ENCODE data around the gene TCF25. TPM values are rescaled to one million over a fixed set of nuclear protein-coding genes. Genes with fewer than 3 reads are reported as not detected.
A peak's percentile ranks its signal among the peaks of the same experiment; 100 is the strongest.

TCF25 gene
- total RNA-seq, 5 donors from 2014 or later (not counting 1 experiment from before 2014, with no cell fraction given) = 289 to 400 (median 322) TPM

DNA sequence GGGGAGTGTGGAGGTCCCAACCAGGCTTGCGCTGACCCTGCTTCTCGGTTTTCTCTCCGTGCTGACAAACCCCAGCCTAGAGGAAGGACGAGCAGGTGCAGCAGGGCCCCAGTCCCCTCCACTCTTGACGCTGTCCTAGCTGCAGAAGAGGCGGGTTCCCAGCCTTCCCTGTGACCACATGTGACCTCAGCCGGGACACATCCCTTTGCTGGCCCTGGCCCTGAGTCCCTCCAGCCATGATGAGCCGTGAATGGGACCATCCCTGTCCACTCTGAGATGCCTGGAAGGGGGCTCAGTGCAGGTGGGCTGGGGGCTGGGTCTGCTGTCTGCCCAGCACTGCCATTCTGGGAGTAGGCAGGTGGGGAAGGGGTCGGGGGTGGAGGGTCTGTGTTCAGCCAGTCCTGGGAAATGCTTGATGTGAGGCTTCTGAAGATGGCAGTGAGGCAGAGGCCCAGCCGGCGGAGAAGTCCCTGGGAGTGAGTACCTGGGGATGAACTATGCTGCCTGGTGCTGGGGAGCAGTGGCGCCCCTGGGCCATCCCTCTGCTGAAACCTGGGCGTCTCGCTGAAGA is 47.8 kb downstream of the TCF25 start:
- H3K36me3 ChIP-seq (ENCODE audit: control insufficient read depth in 2 of 2, extremely low read depth in 1 of 2, insufficient read depth in 1 of 2, low read length in 1 of 2) = no peaks in the 10 kb centered on the region
- ATAC-seq (replicated peaks in 1 of 4) (no peak), DNase-seq (peak in 1 of 35 experiments; percentile 14)
- H3K27me3 ChIP-seq (replicated peaks in 1 of 2; ENCODE audit: control insufficient read depth in 2 of 2, extremely low read depth in 1 of 2, insufficient read depth in 2 of 2, low read length in 1 of 2) = peaks cover 0 to 88% of the 10 kb centered on the region in 2 experiments
- no peak overlapping the region for H3K27ac Mint-ChIP-seq
- H3K36me3 Mint-ChIP-seq = no peaks in the 10 kb centered on the region
- peaks cover 0 to 32% of the 10 kb centered on the region in 2 donors for H3K27me3 Mint-ChIP-seq
- no peak overlapping the region for H3K4me3 ChIP-seq (ENCODE audit: control insufficient read depth in 1 of 2, extremely low read depth in 1 of 2, low read length in 1 of 2)
- H3K4me1 Mint-ChIP-seq = peaks cover 32 to 67% (median 49%) of the 10 kb centered on the region in 3 donors
- peaks cover 5 to 93% of the 10 kb centered on the region in 2 experiments for H3K4me1 ChIP-seq (ENCODE audit: control insufficient read depth in 1 of 2, extremely low read depth in 1 of 2, insufficient read depth in 2 of 2, low read length in 2 of 2)
- ChIA-PET POLR2A (no interaction called here), CTCF (no interaction called here)
- H3K27ac ChIP-seq (ENCODE audit: low read length) = no peak overlapping the region
- no peaks in the 10 kb centered on the region for H3K9me3 ChIP-seq
- no peak overlapping the region for H3K4me3 Mint-ChIP-seq
- H3K9me3 Mint-ChIP-seq = no peaks in the 10 kb centered on the region
- 30% methylated on average over 14 of the region's 14 CpGs for WGBS (ENCODE audit: insufficient coverage)

DNA sequence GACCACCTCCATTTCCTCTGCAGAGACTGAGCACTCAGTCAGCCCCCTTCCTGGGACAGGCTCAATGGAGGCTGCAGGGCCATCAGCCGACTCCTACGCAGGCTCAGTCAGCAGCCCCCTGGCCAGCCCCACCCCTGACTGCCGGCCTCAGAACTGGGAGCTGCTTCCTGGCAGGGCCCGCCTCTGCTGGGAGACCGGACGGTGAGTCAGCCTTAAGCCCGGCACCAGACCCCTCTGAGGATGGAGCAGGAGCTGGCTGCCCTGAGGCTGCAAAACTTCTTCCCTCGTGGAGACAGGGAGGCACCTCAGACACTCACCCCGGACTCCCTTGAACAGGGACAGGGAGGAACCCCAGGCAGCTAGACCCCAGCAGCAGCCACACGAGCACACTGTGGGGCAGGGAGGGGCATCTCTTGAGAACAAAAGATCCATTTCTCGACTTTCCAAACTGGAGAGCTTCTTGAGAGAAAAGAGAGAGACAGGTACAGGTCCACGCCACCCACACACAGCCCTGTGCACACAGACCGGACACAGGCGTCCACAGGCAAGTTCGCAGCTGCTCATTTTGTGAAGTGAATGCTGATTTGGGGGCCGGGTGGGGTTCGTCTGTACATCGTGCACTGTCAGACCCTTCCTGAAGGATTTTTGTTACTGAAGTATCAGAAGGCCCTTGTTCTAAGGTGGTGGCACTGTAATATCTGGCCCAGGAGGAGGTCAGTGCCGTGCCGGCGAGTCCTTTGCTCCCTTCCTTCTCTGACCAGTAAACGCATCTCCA is 48.5 kb downstream of the TCF25 start:
- ChIA-PET POLR2A (no interaction called here), CTCF (no interaction called here)
- H3K4me3 ChIP-seq (ENCODE audit: control insufficient read depth in 1 of 2, extremely low read depth in 1 of 2, low read length in 1 of 2) = peak overlapping the region in 1 of 2 donors; percentile 19
- H3K36me3 Mint-ChIP-seq = no peaks in the 10 kb centered on the region
- WGBS (ENCODE audit: insufficient coverage) = 6% methylated on average over 11 of the region's 22 CpGs
- H3K9me3 ChIP-seq = no peaks in the 10 kb centered on the region
- peaks cover 5 to 95% of the 10 kb centered on the region in 2 experiments for H3K4me1 ChIP-seq (ENCODE audit: control insufficient read depth in 1 of 2, extremely low read depth in 1 of 2, insufficient read depth in 2 of 2, low read length in 2 of 2)
- H3K4me1 Mint-ChIP-seq = peaks cover 32 to 68% (median 52%) of the 10 kb centered on the region in 3 donors
- peaks cover 0 to 36% of the 10 kb centered on the region in 2 donors for H3K27me3 Mint-ChIP-seq
- H3K9me3 Mint-ChIP-seq = no peaks in the 10 kb centered on the region
- DNase-seq (peak in 1 of 35 experiments; percentile 22), ATAC-seq (replicated peaks in 1 of 4) (no peak)
- H3K27ac ChIP-seq (ENCODE audit: low read length) = no peak overlapping the region
- H3K4me3 Mint-ChIP-seq = peak overlapping the region in 2 of 3 donors; percentile 55 to 56
- H3K27ac Mint-ChIP-seq = peak overlapping the region in 1 of 2 donors; percentile 15
- peaks cover 0 to 90% of the 10 kb centered on the region in 2 experiments for H3K27me3 ChIP-seq (replicated peaks in 1 of 2; ENCODE audit: control insufficient read depth in 2 of 2, extremely low read depth in 1 of 2, insufficient read depth in 2 of 2, low read length in 1 of 2)
- H3K36me3 ChIP-seq (ENCODE audit: control insufficient read depth in 2 of 2, extremely low read depth in 1 of 2, insufficient read depth in 1 of 2, low read length in 1 of 2) = no peaks in the 10 kb centered on the region

DNA sequence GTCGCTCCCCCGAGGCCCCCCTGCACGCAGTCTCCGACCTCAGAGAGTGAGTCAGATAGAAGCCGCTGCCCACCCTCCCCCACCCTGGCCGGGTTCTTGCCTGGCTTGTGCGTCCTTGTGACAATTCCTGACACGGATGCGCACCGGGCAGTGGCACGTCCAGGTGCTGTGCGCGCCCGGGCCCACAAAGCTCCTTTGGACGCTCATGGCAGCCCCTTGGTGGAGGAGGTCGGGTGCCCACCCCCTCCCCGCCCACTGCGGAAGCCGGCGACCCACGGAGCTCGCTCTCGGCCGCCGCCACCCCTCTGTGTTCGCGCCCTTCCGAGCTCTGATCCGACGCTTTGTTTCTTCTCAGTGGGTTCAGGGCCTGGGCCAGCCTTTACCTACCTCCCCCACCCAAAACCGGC is 49.1 kb downstream of the TCF25 start:
- Mint-ChIP-seq H3K27ac (peak overlapping the region in 1 of 2 donors; percentile 15), H3K4me1 (peaks cover 32 to 63% (median 49%) of the 10 kb centered on the region in 3 donors), H3K27me3 (peaks cover 0 to 38% of the 10 kb centered on the region in 2 donors), H3K36me3 (no peaks in the 10 kb centered on the region), H3K4me3 (peak overlapping the region; percentile 13 to 56 (median 55)), H3K9me3 (no peaks in the 10 kb centered on the region)
- WGBS (ENCODE audit: insufficient coverage) = 3% methylated on average over 27 of the region's 31 CpGs
- Histone ChIP-seq H3K9me3 (no peaks in the 10 kb centered on the region), H3K27ac (ENCODE audit: low read length) (no peak overlapping the region), H3K4me3 (ENCODE audit: control insufficient read depth in 1 of 2, extremely low read depth in 1 of 2, low read length in 1 of 2) (peak overlapping the region; percentile 23 to 39), H3K36me3 (ENCODE audit: control insufficient read depth in 2 of 2, extremely low read depth in 1 of 2, insufficient read depth in 1 of 2, low read length in 1 of 2) (no peaks in the 10 kb centered on the region), H3K27me3 (replicated peaks in 1 of 2; ENCODE audit: control insufficient read depth in 2 of 2, extremely low read depth in 1 of 2, insufficient read depth in 2 of 2, low read length in 1 of 2) (peaks cover 0 to 95% of the 10 kb centered on the region in 2 experiments), H3K4me1 (ENCODE audit: control insufficient read depth in 1 of 2, extremely low read depth in 1 of 2, insufficient read depth in 2 of 2, low read length in 2 of 2) (peaks cover 5 to 89% of the 10 kb centered on the region in 2 experiments)
- DNase-seq = peak in 3 of 35 experiments; percentile 18 to 30 (median 19)
- POLR2A ChIA-PET = interaction anchor here in 1 of 2 donors (0.6 kb wide), 1 partner anchor 395 kb away, joined by 5 read pairs; no protein-coding TSS in a partner anchor
- CTCF ChIA-PET = no interaction called here
- ATAC-seq (replicated peaks in 1 of 4) = no peak

- peaks cover 5 to 83% of the 10 kb centered on the region in 2 experiments for H3K4me1 ChIP-seq (ENCODE audit: control insufficient read depth in 1 of 2, extremely low read depth in 1 of 2, insufficient read depth in 2 of 2, low read length in 2 of 2)
- H3K27me3 ChIP-seq (replicated peaks in 1 of 2; ENCODE audit: control insufficient read depth in 2 of 2, extremely low read depth in 1 of 2, insufficient read depth in 2 of 2, low read length in 1 of 2) = peaks cover 0 to 95% of the 10 kb centered on the region in 2 experiments
- H3K27ac ChIP-seq (ENCODE audit: low read length) = no peak within 1 kb of the TSS
- H3K4me3 ChIP-seq (ENCODE audit: control insufficient read depth in 1 of 2, extremely low read depth in 1 of 2, low read length in 1 of 2) = peak within 1 kb of the TSS; percentile 23 to 39
- H3K9me3 ChIP-seq = no peaks in the 10 kb centered on the region
- under 1% methylated on average over 84 of the region's 88 CpGs for WGBS (ENCODE audit: insufficient coverage)
- peak in 1 of 35 experiments; percentile 50 for DNase-seq
- Mint-ChIP-seq H3K9me3 (no peaks in the 10 kb centered on the region), H3K4me1 (peaks cover 26 to 58% (median 44%) of the 10 kb centered on the region in 3 donors), H3K36me3 (no peaks in the 10 kb centered on the region), H3K27ac (peak within 1 kb of the TSS in 1 of 2 donors; percentile 15), H3K4me3 (peak within 1 kb of the TSS; percentile 13 to 56 (median 55)), H3K27me3 (peaks cover 0 to 42% of the 10 kb centered on the region in 2 donors)
- CTCF ChIA-PET = no interaction called here
- ATAC-seq (replicated peaks in 1 of 4) = peak in 1 of 4 experiments; percentile 11
- H3K36me3 ChIP-seq (ENCODE audit: control insufficient read depth in 2 of 2, extremely low read depth in 1 of 2, insufficient read depth in 1 of 2, low read length in 1 of 2) = no peaks in the 10 kb centered on the region
- POLR2A ChIA-PET = interaction anchor here in 1 of 2 donors (0.6 kb wide), 1 partner anchor 396 kb away, joined by 5 read pairs; no protein-coding TSS in a partner anchor
Observed at GRCh38 chr16:89922884-89923639, 49.7 kb downstream of the TCF25 start, which contains the start of gene TUBB3. TSS of gene TUBB3 (plus strand) at chr16:89923342. CDS start at chr16:89923402, 60 bp downstream.

DNA sequence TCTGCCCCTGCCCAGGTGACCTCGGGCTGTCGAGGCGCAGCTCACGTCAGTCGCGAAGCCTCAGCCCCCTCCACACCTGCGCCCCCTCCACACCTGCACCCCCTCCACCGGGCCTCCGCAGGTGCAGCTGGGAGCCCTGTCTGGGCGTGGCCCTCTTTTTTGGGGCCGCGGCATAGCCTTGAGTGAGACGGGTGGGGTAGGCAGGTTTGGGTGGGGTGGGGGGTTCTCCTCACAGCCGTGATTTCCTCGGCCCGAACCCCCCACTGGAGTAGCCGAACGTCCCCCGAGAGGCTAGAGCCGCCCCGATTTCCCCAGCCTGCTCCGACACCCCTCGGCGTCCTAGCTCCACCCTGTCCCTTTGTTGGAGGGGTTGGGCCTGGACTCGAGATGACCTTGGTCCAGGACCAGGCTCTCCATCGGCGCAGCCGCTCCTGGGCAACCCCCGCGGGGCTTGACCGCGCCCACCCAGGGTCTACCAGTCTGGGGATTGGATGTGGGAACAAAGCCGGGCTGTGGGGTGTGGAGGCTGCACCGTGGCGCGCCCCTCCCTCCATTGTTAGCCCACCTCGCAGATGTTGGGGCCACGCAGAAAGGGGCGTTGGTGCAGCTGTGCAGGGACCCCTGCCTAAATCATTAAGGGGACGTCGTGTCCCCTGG is 50.4 kb downstream of the TCF25 start:
- DNase-seq = peak in 1 of 35 experiments; percentile 8
- no peak for ATAC-seq (replicated peaks in 1 of 4)
- peaks cover 0 to 39% of the 10 kb centered on the region in 2 donors for H3K27me3 Mint-ChIP-seq
- WGBS (ENCODE audit: insufficient coverage) = 8% methylated on average over 23 of the region's 41 CpGs
- H3K27me3 ChIP-seq (replicated peaks in 1 of 2; ENCODE audit: control insufficient read depth in 2 of 2, extremely low read depth in 1 of 2, insufficient read depth in 2 of 2, low read length in 1 of 2) = peaks cover 0 to 95% of the 10 kb centered on the region in 2 experiments
- ChIA-PET CTCF (interaction anchor here in 1 of 2 donors (0.8 kb wide), 1 partner anchor 609 kb away, joined by 10 read pairs; no protein-coding TSS in a partner anchor), POLR2A (no interaction called here)
- H3K4me1 Mint-ChIP-seq = peaks cover 21 to 52% (median 40%) of the 10 kb centered on the region in 3 donors
- no peak overlapping the region for H3K27ac Mint-ChIP-seq
- H3K4me3 ChIP-seq (ENCODE audit: control insufficient read depth in 1 of 2, extremely low read depth in 1 of 2, low read length in 1 of 2) = no peak overlapping the region
- H3K4me1 ChIP-seq (ENCODE audit: control insufficient read depth in 1 of 2, extremely low read depth in 1 of 2, insufficient read depth in 2 of 2, low read length in 2 of 2) = peaks cover 5 to 76% of the 10 kb centered on the region in 2 experiments
- H3K27ac ChIP-seq (ENCODE audit: low read length) = no peak overlapping the region
- no peaks in the 10 kb centered on the region for H3K36me3 Mint-ChIP-seq
- no peaks in the 10 kb centered on the region for H3K36me3 ChIP-seq (ENCODE audit: control insufficient read depth in 2 of 2, extremely low read depth in 1 of 2, insufficient read depth in 1 of 2, low read length in 1 of 2)
- no peak overlapping the region for H3K4me3 Mint-ChIP-seq
- H3K9me3 ChIP-seq = no peaks in the 10 kb centered on the region
- H3K9me3 Mint-ChIP-seq = no peaks in the 10 kb centered on the region

Data from T-cell (primary cell).